Endometrial microvascular endothelial cells (primary cell): ENCODE data around the gene BMF. TPM values are rescaled to one million over a fixed set of nuclear protein-coding genes. Genes with fewer than 3 reads are reported as not detected.
"Not testable (repeated sequence)": the region's sequence is repeated elsewhere in the genome, so short reads cannot be mapped to it uniquely, and the experiment has no call there.

Source experiments
- in situ Hi-C: cut with HindIII; loops from 2 replicates; pipeline ENCODE4 v1.10.0; 2017; ENCODE audit warnings: low sequenced_read_pairs, low pct_unique_long_range_greater_than_20kb; ENCODE audit errors: inconsistent ontology term
- total RNA-seq: library from RNA; depleted of rRNA; stranded (reverse); fragments of >200 nt; gene quantifications from one replicate; pipeline ENCODE4 v1.2.3, GENCODE V29; 2015; ENCODE audit errors: inconsistent ontology term

BMF gene
- total RNA-seq, 1 donor from 2014 or later, result 5.2 TPM

DNA sequence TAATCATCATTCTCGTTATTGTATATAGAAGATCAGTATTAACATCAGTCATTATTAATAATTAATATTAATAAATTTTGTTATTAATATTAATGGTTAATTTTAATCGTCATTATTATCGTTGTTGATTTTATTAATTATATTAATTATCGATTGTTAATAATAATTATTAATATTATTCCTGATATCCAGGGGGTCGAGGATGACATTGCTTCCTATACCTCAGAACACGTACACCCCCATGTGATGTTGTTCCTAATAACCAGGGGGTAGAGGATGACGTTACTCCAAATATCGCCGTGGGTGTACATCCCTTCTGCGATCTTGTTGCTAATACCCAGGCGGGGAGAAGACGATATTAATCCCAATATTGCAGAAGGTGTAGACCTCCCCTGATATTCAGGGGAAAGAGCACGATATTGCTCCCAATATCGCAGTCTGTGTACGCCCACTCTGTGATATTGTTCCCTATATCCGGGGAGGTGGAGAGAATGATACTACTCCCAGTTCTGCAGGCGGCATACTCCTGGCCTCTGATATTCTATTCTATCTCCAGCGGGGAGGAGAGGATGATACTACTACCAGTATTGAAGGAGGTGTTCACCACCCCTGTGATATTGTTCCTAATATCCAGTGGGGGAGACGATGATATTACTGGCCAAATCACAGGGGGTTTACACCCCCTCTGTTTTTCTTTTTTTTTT is 22.3 kb upstream of the BMF start:
- in situ Hi-C loops, result no loop called here

GRCh38 chr15:40130118-40130517 is 21.4 kb upstream of the BMF start:
- in situ Hi-C loops, result no loop called here

- in situ Hi-C loops, result no loop called here
Observed at GRCh38 chr15:40128766-40129660, 20.3 kb upstream of the BMF start.

DNA sequence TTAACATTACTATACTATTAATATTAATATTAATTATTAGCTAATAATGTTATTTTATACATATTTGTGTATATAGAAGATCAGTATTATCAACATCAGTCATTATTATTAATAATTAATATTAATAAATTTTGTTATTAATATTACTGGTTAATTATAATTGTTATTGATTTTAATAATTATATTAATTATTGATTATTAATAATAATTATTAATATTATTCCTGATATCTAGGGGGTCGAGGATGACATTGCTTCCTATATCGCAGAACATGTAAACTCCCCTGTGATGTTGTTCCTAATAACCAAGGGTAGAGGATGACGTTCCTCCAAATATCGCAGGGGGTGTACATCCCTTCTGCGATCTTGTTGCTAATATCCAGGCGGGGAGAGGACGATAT is 17.3 kb upstream of the BMF start:
- in situ Hi-C loops, result no loop called here

DNA sequence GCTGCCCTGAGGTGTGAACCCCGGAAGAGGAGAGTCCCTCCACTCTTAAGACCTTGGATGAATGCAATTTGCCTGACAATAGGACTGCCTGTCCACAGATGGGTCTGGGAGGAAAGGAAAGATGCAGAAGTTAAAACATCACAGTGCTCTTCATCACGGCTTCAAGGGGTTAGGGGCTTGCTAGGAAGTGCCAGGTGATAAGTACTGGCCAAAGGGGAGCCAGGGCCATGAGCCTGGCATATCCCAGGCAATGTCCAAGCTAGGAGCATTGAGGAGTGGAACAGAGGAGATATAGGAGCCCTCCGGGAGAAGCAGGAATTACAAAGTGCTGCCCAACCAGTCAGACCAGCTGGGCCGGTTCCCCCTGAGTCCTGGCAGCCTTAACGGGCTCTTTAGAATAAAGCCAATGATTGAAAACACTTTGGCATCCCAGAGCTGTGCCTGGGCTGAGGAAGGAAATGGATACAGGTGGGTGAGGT is 16.2 kb upstream of the BMF start:
- in situ Hi-C loops, result not testable (repeated sequence)

- in situ Hi-C loops, result not testable (repeated sequence)
Observed at GRCh38 chr15:40124333-40124732, 15.7 kb upstream of the BMF start.

DNA sequence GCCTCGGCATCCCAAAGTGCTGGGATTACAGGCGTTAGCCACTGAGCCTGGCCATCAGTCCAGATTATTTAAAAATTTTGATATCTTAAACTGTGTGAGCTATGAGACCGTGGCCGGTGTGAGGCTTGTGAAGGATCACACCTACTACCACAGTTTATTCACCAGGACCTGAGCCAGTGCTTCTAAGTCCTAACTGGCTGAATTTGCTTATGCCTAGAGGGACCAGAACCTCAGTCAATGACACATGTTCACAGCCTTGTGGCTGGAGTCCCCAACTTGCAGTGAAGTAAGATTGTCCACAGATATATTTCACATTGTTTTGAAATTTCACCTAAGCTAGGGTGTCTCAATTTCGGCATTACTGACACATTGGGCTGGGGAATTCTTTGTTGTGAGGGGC is 15.2 kb upstream of the BMF start:
- in situ Hi-C loops, result not testable (repeated sequence)

DNA sequence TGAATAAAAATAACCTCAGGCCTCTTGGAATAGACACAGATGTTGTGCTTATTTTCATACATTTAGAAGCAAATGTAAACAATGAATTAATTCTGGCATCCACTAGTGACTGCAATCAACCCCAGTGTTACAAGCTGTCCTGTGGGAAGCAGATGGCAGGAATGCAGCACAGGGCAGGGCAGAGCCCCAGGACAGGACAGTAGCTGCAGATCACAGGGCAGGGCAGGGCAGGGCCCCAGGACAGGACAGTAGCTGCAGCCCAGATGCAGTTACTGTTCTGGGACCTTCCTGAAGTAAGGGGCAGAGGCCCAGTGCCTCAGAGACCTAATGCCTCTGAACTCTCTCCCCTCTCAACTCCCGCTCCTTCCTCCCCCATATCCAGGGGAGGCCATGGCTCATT is 14.3 kb upstream of the BMF start:
- in situ Hi-C loops, result not testable (repeated sequence)

DNA sequence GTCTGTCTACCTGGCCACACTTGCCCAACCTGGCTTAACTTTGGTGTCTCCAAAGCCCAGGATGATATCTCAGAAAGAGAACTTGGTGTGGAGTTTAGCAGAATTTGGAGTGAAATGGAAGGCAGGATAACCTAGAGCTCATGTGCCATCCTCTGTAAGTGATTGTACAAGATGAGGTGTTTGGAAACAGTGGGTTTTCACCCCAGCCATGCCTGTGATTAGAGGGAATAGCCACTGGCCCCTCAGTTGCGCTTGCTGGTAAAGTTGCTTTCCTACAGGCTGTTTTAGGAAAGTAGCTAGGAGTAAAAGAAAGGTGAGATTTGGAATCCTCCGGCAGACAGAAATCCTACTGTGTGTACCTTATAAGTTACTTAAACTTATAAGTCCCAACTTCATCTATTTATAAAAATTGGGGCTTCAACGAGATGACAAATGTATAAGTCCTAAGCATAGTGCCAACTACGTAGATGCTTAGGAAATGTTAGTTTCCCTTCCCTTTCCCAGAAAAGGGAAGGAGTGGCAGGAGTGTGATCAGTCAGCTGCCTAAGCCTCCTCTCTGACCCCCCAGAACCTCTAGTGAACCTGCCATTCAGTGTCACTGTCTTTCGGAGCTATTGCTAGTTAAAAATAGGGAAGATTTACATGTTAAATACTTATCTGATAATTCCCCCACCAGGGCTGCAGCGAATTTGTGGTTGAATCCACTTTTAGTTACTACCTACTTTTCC is 13.4 kb upstream of the BMF start:
- in situ Hi-C loops, result no loop called here

DNA sequence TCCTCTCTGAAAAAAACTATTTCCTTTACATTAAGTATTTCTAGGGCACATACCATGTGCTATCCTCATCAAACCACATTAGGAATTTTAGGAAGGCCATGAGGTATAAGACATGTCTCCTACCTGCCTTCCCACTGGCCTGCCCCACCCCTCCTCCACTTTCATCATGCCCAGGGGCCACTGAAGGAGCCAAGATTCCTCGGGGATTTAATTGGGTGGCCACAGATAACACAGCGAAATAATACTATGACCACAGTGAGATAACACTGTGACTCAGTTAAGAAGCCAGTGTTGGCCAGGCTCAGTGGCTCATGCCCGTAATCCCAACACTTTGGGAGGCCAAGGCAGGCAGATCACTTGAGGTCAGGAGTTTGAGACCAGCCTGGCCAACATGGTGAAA is 9.8 kb upstream of the BMF start:
- in situ Hi-C loops, result no loop called here

DNA sequence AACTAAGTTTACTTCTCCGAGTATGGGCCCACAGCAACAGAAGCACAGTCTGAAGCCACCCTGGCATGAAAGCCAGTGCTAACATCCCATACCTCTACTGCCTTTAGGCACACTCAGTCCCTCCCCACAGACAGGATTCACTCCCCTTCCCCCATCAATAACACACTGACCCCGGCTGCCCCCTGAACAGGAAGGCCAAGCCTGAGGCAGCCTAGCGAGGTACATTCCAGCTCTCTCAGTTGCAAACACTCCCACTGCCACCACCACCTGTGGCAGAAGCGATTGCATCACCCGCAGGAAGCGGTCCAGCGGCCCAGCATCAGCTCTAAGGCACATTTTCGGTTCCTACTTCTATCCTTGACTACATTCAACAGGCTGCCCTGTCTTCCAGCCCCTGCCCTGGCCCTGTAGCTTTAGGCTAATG is 7.0 kb upstream of the BMF start:
- in situ Hi-C loops, result no loop called here

DNA sequence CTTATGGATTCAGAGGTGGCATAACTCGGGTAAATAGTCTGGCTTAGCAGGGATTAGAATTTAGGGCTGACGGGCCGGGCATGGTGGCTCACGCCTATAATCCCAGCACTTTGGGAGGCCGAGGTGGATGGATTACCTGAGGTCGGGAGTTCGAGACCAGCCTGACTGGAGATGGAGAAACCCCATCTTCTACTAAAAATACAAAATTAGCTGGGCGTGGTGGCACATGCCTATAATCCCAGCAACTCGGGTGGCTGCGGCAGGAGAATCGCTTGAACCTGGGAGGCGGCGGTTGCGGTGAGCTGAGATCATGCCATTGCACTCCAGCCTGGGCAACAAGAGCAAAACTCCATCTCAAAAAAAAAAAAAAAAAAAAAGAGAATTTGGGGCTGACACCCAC is 6.4 kb upstream of the BMF start:
- in situ Hi-C loops, result not testable (repeated sequence)

GRCh38 chr15:40114218-40114617 is 5.5 kb upstream of the BMF start:
- in situ Hi-C loops, result no loop called here

DNA sequence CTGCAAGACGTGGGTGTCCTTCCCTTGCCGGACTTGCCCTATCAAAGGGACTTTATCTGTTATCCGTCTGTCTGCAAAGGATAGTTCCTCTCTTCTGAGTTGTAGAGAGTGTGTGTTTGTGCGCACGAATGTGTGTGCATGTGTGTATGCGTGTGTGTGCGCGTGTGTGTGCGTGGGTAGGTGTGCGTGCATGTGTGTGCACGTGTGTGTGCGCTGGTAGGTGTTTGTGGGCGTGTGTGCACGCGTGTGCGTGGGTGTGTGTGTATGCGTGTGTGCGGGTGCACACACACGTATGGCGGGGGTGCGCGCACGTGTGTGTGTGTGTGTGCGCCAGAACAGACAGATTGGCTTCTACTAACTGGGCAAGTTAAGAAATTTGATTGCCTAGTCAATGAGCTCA is 4.1 kb upstream of the BMF start:
- in situ Hi-C loops, result no loop called here

GRCh38 chr15:40111888-40112287 is 3.2 kb upstream of the BMF start:
- in situ Hi-C loops, result no loop called here

- in situ Hi-C loops, result no loop called here
Observed at GRCh38 chr15:40110866-40111550, 2.3 kb upstream of the BMF start.

DNA sequence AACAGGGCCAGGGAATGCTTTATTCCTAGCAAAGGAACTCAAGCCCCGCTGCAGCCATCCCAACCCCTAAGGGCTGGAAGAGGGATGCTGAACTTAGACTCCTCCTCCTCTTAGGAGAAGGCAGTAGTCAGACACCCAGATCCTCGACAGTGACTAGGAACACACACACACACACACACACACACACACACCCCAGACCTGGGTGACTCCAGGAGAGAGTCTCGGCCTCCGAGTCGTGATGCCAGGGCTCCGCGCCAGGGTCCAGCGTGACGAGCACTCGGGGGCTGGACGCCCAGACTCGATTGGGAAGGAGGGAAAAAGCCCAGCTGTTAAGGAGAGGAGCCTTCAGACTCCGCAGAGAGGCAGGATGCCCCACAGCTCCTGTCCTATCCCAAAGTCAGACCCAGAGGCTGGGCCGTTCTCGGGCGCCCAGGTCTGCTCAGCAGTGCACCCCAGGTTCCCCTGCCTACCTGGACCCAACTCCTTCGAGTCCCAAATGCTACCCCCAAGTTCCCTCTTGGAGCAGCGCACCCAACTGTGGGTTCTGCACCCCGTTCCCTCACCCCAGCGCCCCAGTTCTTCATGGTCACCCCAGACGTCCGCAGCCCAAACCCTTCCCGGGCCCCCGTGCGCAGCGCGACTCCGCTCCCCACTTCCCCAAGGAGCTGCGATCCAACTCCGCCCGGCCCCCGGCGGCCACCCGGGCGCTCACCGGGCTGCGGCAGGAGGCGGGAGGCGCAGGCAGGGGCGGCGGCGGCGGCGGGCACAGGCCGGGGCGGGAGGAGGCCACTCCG is 421 bp downstream of the BMF start:
- in situ Hi-C loops, result no loop called here
